Raji (cell line): ENCODE results near the gene SRPK2.

ENCODE experiments used
- POLR2A ChIP-seq: IDR thresholded peaks from 2 replicates; pipeline ENCODE4 v1.6.1; 2011; ENCODE audit warnings: low read depth, low read length, control low read depth; ENCODE audit not compliant: insufficient read depth

The SRPK2 gene

GRCh38 chr7:105346593-105347322, 42.0 kb downstream of the SRPK2 start:
- no peak for TF ChIP-seq POLR2A

- no peak for TF ChIP-seq POLR2A
Observed at GRCh38 chr7:105346138-105346537, 42.6 kb downstream of the SRPK2 start.

- TF ChIP-seq POLR2A = no peak
Observed at GRCh38 chr7:105345725-105346124, 43.0 kb downstream of the SRPK2 start.

GRCh38 chr7:105345003-105345402, 43.7 kb downstream of the SRPK2 start:
- no peak for TF ChIP-seq POLR2A

GRCh38 chr7:105339404-105340323, 49.1 kb downstream of the SRPK2 start:
- no peak for TF ChIP-seq POLR2A

- TF ChIP-seq POLR2A = no peak
Observed at GRCh38 chr7:105337529-105337928, 51.2 kb downstream of the SRPK2 start.

GRCh38 chr7:105336009-105336408, 52.7 kb downstream of the SRPK2 start:
- TF ChIP-seq POLR2A = no peak

GRCh38 chr7:105330526-105330925, 58.2 kb downstream of the SRPK2 start:
- no peak for TF ChIP-seq POLR2A

GRCh38 chr7:105327201-105327600, 61.5 kb downstream of the SRPK2 start:
- TF ChIP-seq POLR2A = no peak

- TF ChIP-seq POLR2A = no peak
Observed at GRCh38 chr7:105325216-105325904, 63.4 kb downstream of the SRPK2 start.

- no peak for TF ChIP-seq POLR2A
Observed at GRCh38 chr7:105323366-105323765, 65.4 kb downstream of the SRPK2 start.

- TF ChIP-seq POLR2A = no peak
Observed at GRCh38 chr7:105322655-105323277, 66.0 kb downstream of the SRPK2 start.

- TF ChIP-seq POLR2A = no peak
Observed at GRCh38 chr7:105321754-105322455, 66.8 kb downstream of the SRPK2 start.

- no peak for TF ChIP-seq POLR2A
Observed at GRCh38 chr7:105320896-105321295, 67.8 kb downstream of the SRPK2 start.

GRCh38 chr7:105319578-105319977, 69.1 kb downstream of the SRPK2 start:
- TF ChIP-seq POLR2A = no peak
